SIG-M5 treated with dmso at 0.1 percent for 504 hours (cell line): Measurements from ENCODE around the gene EXOC1.
"Not testable (repeated sequence)": the region's sequence is repeated elsewhere in the genome, so short reads cannot be mapped to it uniquely, and the experiment has no call there.

ENCODE experiments used
- DNase-seq: peaks from one replicate; lab custom pipeline; 2025; ENCODE audit not compliant: unreplicated experiment; lab: John Stamatoyannopoulos, UW

The EXOC1 gene

GRCh38 chr4:55906323-55906722, 52.9 kb downstream of the EXOC1 start:
- no peak for DNase-seq

DNA sequence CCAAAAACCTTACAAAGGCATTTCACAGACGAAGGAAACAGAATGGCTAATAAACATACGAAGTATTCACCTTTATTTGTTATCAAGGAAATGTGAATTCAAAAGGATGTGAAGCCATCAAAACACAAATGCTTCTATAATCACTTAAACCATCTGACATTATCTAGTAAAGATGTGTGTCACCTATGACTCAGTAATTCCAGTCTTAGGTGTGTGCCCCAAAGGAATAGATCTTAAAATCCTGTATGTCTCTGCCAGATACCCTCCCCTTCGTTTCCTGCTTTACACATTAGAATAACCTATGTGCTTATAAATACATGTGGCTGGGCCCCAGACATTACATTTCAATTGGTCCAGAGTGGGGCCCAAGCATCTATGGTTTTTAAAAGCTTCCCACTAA, 53.5 kb downstream of the EXOC1 start:
- DNase-seq = no peak

GRCh38 chr4:55907469-55907868, 54.0 kb downstream of the EXOC1 start:
- no peak for DNase-seq

GRCh38 chr4:55910140-55910539, 56.7 kb downstream of the EXOC1 start:
- DNase-seq = no peak

- DNase-seq = no peak
These were observed 58.8 kb downstream of the EXOC1 start for GRCh38 chr4:55912249-55912648.

GRCh38 chr4:55920571-55920970, 67.1 kb downstream of the EXOC1 start:
- DNase-seq = no peak

GRCh38 chr4:55921093-55921492, 67.6 kb downstream of the EXOC1 start:
- DNase-seq = no peak

DNA sequence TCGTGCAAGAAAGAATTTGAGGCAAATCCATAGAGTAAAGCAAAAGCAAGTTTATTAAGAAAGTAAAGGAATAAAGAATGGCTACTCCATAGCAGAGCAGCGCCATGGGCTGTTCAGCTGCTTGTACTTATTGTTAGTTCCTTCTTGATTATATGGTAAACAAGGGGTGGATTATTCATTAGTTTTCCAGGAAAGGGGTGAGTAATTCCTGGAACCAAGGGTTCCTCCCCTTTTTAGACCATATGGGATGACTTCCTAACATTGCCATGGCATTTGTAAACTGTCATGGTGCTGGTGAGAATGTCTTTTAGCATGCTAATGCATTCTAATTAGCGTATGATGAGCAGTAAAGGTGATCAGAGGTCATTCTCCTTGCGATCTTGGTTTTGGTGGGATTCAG, 71.8 kb downstream of the EXOC1 start:
- no peak for DNase-seq

GRCh38 chr4:55926610-55927009, 73.2 kb downstream of the EXOC1 start:
- DNase-seq = no peak

DNA sequence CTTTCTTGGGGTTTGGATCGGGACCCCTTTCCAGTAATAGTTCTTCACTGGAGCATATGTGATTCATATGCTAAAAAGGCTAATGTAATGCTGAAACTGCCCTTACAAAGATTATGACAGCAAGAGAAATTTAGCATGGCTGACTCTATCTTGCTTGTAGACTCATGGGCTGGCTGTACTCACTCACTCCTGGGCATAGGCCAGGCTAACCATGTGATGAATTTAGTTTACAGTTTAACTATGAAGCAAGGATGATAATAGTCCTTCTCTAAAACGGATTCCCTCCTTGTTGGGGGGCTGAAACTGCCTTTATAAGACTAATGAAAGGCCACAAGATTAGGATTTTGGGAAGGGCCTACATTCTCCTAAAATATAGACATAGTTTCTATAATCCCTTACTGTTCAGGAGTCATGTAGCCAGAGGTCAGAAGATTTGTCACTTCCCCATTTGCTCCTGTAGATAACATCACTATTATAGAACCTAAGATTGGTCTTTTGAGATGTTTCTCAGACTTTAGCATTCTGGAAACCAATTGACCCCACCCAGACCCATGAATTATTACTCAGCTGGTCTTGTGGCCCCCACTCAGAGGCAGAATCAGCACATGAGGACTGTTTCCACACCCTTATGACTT, 74.5 kb downstream of the EXOC1 start:
- no peak for DNase-seq

- no peak for DNase-seq
These were observed 75.4 kb downstream of the EXOC1 start for GRCh38 chr4:55928846-55929245.

- DNase-seq = no peak
These were observed 77.6 kb downstream of the EXOC1 start for GRCh38 chr4:55931043-55931442.

DNA sequence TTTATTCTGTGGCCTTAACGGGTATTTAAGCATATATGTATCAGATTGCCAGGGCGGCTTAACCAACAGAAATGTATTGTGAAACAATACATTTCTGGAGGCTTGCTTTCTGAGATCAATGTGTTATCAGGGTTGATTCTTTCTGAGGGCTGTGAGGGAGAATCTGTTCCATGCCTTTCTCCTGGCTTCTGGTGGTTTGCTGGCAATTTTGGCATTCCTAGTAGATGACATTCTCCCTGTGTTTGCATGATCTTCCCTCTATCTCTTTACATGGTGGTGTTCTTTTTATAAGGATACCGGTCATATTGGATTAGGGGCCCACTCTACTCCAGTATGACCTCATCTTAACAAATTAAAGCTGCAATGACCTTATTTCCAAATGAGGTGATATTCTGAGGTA, 78.4 kb downstream of the EXOC1 start:
- no peak for DNase-seq

GRCh38 chr4:55932511-55932910, 79.1 kb downstream of the EXOC1 start:
- DNase-seq = no peak

DNA sequence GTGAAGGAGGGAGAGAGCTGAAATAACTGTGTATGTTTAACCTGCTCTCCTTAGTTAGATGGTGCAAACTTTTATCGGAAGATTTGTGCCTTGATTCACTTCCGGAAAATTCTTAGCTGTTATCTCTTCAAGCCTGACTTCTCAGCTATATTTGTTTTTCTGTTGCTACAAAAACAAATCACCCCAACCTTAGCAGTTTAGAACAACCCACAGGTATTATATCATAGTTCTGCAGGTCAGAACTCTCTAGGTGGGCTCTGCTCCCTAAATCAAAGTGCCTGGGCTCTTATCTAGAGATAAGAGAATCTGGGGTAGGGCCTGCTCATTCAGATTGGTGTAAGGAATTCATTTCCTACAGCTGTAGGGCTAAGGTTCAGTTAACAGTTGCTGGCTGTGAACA, 80.2 kb downstream of the EXOC1 start:
- no peak for DNase-seq

DNA sequence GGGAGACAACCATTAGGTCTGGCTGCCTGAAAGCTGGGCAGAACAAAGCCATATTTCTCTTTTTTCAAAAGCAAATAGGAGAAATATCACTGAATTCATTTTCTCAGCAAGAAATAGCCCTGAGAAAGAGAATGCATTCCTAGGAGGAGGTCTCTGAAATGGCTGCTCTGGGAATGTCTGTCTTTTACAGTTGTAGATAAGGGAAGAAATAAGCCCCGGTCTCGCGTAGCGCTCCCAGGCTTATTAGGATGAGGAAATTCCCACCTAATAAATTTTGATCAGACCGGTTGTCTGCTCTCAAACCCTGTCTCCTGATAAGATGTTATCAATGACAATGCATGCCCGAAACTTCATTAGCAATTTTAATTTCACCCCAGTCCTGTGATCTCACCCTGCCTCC, 82.5 kb downstream of the EXOC1 start:
- DNase-seq = not testable (repeated sequence)

DNA sequence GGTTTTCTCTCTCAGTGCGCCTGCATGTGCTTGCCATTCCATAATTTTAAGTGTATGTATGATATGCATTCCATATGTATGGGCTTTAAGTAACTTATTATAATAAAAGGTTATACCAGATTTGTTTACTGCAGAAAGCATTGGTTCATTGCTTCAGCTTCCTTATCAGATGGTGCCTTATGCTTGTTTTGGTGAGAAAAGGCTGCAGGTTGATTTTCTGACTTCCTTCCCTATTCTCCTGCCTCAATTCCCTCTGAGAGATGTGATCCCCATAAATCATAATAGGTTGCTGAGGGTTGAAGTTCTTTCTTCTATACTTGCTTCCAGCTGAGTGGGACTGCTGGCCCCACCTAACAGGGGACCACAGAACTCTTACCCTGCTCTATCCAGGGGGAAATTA, 85.0 kb downstream of the EXOC1 start:
- DNase-seq = no peak

DNA sequence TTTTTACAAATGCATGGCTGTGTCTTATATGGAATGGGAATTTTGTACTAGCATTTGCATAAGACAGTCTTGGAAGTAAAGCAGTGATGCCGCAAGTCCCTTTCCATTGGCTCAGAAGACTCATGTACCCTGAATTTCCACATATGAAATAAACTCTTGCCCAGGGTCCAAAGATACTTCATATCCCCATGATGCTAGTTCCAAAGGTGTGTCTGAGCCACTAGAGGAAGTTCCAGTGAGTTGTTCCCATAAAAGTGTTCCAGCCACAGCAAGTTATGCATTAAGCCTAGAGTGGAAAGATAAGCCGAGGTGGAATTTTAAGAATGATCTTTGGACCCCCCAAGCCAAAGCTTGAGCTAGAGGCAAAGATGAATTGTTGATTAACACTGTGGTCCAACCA, 86.0 kb downstream of the EXOC1 start:
- DNase-seq = no peak

GRCh38 chr4:55941881-55942396, 88.5 kb downstream of the EXOC1 start:
- DNase-seq = no peak

DNA sequence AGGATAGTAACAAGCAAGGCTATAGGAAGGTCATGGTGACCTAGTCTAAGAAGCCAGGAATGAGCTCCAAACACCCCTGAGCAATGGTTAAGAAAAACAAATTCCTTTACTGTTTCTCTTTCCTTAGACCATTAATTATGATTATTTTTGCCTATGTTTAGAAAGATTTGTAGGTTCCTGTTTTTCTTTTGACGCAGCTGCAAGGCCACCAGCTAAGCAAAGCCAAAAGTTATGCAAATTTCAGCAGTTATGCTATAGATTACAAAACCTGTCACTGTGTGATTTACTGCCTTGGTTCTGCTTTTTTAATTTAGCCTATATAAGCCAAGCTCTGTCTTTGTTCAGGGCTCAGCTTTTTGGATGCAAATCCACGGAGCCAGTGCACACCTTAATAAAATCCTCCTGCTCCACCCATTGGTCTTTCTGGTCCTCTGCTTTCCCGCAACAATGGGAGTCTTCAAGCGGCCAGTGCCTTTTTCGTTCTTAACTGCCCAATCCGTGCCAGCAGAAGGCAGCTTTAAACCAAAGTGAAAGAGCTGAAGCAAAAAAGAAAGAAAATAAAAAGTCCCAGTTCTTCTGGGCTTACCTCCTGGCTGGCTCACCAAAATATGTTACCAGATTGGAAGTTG, 93.9 kb downstream of the EXOC1 start:
- peak; percentile 88 for DNase-seq

DNA sequence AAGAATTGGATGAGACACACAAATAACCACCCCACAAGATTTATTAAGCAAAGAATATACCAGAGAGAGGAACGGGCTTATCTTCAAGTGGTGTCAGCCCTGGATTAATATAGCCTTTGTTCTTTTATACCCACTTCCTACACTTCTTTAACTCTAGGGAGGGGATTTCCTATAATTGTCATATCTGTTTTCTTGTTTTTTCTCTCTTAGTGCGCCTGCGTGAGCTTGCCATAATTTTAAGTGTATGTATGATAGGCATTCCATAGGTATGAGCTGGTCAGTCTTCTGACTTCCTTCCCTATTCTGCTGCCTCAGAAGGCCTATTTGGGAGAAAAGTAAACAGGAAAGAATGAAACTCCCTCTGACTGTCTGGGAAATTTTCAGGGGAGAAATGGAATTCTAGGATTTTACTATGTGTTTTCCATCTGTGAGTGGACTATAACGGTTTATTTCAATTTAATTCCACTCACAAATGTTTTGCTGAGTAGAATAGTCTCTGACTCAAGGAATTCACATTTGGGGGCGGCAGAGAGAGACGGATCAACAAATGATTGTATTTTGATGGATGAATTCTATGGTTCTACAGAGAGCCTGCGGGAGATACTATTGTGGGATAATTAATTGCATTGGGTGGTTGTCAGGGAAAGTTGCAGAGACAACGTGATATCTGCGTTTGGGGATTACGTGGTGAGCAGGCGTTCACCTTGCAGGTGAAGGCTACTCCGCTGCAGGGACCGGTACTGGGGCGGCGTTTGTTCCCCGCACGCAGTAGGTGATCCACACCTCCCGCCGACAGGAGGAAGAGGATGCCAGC, 94.7 kb downstream of the EXOC1 start:
- peak; percentile 42 for DNase-seq
